Nucleus accumbens (tissue), 56 donors: ENCODE data around the gene SPEM2.
A peak's percentile ranks its signal among the peaks of the same experiment; 100 is the strongest.

Source experiments
- DNase-seq, 56 donors: peaks; one replicate each; lab custom pipeline; 2025; lab: John Stamatoyannopoulos, UW

The SPEM2 gene

DNA sequence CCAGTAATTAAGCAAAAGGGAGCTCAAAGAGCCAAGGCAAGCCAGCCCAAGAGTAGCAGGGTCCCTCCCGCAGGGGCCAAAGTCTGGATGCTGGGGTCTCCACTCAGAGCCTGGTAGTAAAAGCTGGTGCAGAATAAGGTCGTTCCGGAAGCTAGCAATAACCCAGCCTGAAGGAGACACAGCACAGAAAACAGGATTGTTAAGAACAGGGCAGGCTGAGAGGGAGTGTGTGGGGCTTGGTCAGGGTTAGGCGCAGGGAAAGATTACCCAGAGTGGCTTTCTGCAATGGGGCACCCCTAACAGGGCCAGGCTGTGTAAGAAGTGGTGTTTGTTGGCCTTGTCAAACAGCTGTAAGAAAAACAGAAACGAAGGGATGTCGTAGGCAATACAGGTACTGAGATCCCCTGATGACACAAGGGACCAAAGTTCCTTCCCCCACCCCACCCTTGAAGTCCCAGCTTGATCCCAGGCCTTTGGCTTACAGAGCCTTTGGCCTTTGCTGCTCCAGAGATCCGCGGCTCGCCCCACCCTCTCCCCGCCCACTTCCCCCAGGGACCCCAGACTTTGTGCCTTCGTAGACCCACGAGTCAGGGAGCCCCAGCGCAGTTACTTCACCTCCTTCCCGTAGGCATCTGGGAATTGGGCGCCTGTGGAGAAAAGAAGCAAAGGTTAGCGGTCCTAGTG, 22.2 kb upstream of the SPEM2 start:
- DNase-seq: no peak

DNA sequence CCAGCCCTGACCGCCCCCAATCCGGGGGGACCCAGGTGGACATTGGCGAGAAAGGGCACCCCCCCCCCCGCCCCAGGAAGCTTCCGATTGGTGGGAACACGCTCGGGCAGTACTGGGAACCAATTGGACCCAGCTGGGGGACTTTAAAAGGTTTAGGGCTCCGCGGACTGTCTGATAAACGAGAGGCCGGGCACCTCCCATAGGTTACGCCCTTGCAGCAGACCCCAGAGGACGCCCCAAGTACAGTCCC, 21.8 kb upstream of the SPEM2 start:
- DNase-seq: peak in 2 of 56 donors; percentile 58 to 81

DNA sequence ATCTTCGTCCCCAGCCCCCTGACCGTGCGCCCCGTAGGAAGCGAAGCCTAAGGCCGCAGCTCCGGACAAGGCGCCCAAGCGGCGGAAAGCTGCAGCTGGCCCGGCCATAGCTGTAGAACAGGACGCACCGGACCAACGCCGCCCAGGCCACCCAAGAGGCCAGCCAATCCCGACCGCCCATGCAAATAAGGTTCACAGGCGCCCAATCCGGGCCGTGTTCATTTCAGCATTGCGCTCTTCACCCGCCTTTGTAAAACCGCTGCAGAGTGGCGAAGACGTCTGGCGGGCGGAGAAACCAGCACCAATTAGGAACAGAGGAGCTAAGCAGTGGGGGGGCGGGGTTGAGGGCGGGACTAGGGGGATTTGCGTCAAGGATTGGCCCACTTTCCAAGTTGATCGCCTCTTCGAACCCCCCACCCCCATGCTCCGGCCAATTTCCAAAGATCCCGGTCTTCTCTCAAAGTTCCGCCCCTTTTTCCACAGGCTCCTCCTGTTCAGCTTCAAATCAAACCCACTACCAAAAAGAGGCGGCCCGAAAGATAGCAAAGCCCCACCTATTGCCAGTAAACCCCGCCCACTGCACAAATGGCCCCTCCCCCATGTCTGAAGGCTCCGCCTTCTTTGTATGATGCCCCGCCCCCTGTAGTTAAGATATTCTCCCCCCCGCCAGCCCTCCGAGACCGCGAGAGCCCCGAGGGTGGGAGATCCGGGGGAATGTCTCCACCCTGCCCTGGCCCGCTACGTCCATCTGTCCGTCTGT, 21.3 kb upstream of the SPEM2 start, which contains the start of gene TMEM256:
Gene TMEM256 (minus strand): TSS at position 121 of the 760 bp plus-strand sequence. CDS start 13 bp downstream, at position 108.
- peak; percentile 95 to 100 (median 99) for DNase-seq

DNA sequence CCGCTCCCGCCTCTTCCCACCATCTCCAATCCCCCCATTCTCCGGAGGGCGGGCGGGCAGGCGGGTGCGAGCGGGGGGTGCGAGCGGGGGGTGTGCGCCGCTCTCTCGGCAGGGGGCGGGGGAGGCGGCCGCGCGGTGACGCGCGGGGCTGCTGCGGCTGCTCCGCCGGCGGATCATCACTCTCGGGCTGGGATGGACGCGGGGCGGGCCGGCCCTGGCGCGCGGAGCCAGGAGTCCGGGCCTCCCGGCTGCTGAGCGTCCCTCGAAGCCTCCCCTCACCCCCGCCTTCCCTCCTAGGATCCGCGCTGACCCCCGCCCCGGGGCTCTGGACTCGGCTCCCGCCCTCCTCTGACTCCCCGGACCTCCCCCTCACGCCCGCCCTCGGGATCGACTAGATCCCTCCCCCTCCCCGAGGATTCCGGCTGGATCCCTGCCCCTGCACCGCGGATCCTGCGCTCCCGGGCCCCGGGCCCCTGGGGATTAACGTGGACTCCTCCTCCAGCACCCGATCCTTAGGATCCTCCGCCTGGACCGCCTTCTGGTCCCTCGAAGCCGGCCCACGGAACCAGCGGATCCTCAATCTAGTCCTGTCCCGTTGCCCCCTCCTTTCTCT, 20.6 kb upstream of the SPEM2 start:
- DNase-seq: peak in 11 of 56 donors; percentile 51 to 91 (median 72)

DNA sequence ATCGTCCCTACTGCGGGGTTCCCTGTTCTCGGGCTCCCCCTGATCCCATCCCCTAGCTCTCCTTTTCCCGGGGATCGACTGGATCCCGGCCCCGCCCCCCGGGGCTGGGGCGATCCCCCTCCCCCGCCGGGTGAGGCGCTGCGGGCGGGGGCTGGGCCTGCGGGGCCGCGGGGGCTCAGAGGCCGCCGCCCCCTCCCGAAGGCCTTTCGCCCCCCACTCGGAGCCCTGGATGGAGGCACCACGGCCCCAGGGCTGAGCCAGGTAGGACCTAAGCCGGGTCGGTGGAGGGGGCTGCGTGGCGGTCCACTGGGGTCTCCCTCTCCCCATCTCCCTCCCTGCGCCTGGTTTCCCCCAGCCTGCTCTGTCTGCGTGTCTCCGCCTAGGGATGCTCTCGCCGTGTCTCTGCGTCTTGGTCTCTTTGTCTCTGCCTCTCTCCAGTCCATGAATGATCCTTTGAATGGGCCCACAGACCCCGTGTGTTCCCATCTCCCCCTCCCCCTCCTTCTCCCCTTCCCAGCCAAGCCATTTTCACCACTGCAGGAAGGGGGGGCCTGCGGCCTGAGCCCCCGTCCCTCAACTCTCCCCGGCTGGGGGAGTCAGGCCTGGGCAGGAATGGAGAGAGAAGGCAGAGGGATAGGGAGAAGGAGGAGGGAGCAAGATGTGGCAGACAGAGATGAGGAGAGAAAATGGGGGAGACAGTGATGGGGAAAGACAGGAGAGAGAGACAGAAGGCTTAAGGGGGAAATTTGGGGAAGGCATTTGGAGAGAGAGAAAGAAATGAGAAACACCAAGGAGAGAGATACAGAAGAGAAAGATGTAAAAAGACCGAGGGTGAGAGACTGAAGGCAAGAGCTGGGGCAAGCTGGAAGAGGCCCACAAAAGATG, 19.8 kb upstream of the SPEM2 start:
- peak in 26 of 56 donors; percentile 8 to 68 (median 46) for DNase-seq

DNA sequence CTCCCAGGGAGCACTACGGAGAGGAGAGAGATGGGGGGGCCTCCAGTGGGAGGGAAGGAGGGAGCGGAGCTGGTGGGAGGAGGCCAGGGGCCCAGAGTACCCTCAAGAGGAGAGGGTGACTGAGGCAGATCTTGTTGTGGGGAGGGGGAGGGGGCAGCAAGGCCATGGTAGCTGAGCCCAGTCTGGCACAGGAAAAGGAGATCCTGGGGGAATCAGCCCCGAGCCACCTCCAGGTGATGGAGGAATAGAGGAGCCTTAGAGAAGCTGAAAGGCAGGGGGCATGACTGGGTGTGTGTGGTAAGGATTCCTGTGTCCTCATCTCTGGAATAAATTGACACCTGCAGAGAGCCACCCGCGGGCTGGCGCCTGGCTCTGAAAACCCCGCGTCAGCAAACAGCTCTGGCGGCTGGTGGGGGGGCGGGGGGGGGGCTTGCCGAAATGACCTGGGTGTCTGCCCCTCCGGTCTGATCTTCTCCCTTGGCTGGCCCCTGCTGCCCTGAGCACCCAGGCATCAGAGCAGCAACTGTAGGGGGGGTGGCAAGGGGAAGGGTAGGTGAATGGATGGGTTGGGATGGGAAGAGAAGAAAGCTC, 19.1 kb upstream of the SPEM2 start:
- peak in 3 of 56 donors; percentile 8 to 21 (median 13) for DNase-seq

DNA sequence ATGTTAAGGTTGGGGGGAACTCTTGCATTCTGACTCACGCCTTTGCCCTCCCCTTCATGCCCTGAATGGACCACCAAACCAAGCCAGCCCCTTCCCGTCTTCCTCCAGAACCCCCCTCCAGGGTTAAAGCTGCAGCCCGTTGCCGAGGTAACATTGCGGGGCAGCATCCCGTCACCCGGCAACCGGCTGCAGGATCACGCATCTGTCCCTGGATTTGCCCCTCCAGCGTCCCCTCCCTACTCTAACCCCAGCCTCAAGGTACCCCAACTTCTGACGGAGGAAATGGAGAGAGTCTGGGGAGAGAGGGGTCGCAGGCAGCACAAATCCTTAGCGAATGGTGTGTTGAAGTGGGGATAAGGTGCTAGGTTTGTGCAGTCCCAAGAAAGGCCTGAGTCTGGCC, 18.3 kb upstream of the SPEM2 start:
- DNase-seq: no peak

DNA sequence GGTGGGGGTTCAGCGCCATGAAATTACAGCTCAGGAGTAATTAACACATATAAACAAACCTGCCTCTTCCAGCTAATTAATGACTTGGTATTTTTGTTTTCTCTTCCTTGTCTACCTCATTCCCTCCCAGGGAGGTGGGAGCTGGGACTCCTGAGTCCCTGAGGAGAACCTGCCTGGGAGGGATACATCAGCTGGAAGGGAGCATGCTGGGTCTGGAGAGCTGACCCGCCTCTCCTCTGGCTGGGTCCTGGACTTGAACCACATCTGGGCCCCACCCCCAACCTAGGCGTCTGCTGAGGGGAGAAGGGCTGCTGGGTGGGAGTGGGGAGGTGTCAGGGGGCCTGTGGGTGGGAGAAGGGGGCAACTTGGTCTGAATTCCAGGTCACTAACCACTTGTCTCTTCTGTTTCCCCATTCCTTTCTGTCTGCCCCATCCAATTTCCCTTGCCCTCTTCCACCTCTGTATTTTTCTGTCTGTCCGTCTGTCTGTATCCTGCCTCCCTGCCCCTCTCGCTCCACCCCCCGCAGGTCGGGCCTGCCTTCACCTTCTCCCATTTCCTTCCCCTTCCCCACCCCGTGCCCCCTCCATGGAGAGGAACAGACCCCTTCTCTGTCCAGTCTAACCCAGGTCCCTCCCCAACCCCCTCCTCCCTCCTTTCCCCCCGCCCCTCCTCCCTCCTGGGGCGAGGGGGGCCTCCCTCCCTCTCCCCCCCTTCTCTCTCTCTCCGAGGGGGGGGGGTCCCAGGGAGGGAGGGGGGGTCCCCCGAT, 17.7 kb upstream of the SPEM2 start, which contains the start of gene NLGN2:
Gene NLGN2 (plus strand): TSS at position 361 of the 767 bp plus-strand sequence. CDS start 411 bp downstream, outside the sequence.
- DNase-seq: no peak

DNA sequence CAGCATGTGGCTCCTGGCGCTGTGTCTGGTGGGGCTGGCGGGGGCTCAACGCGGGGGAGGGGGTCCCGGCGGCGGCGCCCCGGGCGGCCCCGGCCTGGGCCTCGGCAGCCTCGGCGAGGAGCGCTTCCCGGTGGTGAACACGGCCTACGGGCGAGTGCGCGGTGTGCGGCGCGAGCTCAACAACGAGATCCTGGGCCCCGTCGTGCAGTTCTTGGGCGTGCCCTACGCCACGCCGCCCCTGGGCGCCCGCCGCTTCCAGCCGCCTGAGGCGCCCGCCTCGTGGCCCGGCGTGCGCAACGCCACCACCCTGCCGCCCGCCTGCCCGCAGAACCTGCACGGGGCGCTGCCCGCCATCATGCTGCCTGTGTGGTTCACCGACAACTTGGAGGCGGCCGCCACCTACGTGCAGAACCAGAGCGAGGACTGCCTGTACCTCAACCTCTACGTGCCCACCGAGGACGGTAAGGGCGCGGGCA, 17.1 kb upstream of the SPEM2 start:
- no peak for DNase-seq

DNA sequence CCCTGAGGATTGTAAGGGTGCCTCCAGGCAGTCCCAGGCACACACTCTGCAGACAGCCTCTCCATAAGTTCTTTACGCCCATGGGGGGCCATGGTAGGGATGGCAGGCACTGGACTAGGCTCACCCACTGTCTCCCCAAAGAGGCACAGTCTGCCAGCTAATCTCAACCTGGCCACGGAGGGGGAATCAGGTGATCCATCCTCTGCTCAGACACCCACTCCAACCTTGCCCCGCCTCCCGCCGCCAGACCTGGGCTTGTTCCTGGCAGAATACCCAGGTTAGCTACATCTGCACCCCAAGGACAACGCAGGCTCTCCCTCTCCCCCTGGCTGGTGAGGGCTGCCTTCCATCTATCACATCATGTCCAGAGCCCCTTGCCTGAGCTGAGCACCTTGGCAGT, 16.6 kb upstream of the SPEM2 start:
- peak in 9 of 56 donors; percentile 4 to 51 (median 26) for DNase-seq

DNA sequence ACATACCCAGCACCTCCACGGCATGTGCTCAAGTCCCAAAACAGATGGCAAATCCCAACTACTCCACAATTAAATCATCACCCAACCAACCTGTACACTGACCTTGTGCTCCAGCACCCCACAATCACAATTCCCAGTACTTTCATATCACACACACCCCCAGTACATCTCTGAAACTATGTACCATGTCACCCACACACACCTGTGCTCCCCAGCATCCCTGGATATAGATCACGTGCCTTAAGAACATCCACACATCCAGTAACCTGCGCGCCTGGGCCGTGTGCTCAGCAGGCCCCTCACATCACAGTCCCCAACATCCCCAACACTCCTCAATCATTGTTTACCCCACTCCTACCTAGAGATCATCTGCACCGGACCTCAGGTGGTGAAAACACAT, 15.7 kb upstream of the SPEM2 start:
- DNase-seq: no peak

DNA sequence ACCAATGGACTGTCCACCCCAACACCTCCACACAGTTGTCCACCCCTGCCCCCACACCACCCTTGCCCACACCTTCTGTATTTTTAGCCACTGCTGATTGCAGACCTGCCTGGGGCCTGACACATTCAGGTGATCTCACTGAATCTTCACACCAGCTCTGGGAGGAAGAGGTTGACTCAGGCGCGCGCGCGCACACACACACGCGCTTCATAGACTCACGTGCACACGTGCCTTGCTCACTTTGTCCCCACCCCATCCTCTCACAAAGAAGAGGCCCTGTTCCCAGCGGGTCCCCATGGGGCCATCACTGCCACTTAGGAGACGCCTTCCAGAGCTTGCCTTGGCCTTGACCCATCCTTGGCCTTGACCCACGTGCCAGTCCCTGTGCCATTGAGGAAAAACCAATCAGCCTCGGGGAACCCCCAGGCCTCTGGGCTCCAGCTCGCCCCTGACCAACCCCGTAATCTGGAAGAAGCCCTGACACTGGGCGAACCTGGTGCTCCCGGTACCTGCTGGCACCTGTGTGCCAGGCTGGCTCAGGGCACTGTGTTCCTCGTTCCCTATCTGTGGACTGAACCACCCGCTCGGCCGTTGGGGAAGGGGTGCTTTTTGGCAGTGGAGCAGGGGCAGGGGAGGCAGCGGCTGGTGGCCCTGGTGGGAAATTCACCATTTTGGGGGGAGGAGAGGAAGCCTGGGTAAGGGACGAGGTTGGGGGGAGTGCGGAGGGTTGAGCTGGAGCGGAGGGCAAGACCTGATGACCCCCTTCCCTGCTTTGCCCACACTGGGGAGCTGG, 14.6 kb upstream of the SPEM2 start:
- peak in 8 of 56 donors; percentile 5 to 46 (median 16) for DNase-seq

DNA sequence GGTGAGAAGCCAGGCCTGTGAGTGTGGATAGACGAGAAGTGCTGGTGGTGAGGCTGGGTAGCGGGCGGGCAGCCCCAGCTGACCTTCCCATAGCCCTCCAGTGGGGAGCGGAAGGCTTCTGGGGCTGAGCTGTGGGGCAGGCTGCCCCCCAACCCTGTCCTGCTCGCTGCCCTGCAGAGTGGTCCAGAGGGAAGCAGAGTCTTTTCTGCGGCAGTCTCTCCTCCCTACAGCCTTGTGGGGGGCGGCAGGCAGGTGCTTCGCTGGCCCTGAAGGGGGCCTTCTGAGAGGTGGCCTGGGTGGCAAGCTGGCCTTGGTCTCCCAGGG, 14.0 kb upstream of the SPEM2 start:
- no peak for DNase-seq

DNA sequence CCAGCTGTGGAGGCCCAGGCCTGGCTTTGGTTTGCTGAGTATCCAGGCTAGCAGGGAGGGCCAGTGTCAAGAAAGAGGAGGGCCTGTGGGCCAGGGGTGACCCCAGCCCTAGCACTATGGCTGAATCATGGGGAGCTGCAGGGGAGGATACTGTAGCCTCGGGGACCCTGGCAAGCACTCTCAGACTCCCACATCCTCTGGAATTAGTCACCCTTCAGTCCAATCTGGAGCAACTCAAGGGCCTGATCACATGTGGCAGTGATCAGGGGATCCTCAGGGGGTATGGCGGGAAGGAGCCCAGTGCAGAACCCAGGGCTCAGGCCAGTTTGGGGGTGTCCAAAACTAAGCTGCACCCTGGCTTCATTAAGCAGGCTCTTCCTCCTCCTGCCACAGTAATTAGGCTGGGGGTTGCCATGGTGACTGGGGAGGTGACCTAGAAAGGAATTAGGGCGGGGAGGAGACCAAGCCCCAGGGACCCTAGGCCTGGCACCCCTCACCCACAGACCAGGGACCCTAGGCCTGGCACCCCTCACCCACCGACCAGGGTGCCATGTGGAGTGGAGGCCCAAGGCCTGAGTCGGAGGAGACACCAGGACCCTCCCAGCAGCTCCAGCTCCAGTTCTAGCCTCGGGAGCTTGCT, 11.9 kb upstream of the SPEM2 start:
- DNase-seq: no peak

DNA sequence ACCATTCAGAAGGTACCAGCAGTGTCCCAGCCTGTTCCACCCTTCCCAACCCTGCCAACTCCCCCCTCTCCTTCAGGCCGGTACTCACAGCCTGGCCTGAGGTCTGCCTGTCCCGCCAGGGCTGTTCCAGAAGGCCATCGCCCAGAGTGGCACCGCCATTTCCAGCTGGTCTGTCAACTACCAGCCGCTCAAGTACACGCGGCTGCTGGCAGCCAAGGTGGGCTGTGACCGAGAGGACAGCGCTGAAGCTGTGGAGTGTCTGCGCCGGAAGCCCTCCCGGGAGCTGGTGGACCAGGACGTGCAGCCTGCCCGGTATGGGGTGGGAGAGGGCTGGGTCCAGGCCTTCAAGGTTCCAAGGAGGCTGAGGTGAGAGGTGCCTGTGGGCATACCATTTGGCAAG, 10.6 kb upstream of the SPEM2 start:
- DNase-seq: no peak

DNA sequence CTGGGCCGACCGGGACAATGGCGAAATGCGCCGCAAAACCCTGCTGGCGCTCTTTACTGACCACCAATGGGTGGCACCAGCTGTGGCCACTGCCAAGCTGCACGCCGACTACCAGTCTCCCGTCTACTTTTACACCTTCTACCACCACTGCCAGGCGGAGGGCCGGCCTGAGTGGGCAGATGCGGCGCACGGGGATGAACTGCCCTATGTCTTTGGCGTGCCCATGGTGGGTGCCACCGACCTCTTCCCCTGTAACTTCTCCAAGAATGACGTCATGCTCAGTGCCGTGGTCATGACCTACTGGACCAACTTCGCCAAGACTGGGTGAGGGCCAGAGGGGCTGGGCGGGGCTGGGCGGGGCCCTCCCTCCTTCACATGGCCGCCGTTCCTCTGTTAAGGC, 9.6 kb upstream of the SPEM2 start:
- DNase-seq: no peak

DNA sequence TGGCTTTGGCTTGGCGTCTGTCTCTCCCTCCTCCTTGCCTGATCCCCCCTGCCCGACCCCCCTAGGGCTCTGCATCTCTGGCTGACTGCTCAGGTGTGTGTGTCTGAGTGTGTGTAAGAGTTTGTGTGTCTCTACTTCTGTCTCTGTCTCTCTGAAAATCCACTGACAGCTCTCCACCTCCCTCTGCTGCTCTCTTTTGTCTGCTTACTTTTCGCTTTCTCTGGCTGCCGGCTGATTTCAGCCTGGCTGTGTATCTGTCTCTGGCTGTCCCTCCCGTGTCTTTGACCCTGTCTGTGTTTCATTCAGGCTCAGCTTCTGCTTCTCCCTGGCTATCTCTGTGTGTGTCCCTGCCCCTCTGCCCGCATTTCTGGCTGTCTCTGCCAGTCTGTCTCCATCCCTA, 9.1 kb upstream of the SPEM2 start:
- DNase-seq: no peak

DNA sequence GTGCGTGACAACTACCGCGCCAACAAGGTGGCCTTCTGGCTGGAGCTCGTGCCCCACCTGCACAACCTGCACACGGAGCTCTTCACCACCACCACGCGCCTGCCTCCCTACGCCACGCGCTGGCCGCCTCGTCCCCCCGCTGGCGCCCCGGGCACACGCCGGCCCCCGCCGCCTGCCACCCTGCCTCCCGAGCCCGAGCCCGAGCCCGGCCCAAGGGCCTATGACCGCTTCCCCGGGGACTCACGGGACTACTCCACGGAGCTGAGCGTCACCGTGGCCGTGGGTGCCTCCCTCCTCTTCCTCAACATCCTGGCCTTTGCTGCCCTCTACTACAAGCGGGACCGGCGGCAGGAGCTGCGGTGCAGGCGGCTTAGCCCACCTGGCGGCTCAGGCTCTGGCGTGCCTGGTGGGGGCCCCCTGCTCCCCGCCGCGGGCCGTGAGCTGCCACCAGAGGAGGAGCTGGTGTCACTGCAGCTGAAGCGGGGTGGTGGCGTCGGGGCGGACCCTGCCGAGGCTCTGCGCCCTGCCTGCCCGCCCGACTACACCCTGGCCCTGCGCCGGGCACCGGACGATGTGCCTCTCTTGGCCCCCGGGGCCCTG, 8.3 kb upstream of the SPEM2 start:
- DNase-seq: no peak
